PC-9 (cell line): ENCODE results near the gene KDM5B. TPM values are rescaled to one million over a fixed set of nuclear protein-coding genes. Genes with fewer than 3 reads are reported as not detected.

Experiments
- BruUV-seq: library from RNA; stranded (reverse); fragments of 400-500 nt; replicated peaks from 2 replicates; lab custom pipeline; 2021; lab: Mats Ljungman, UMichigan
- CTCF ChIA-PET: fragments of 300-600 bp; sonication (Branson Sonifier 250); formaldehyde crosslinking; loops from one replicate; lab custom pipeline; 2022; ENCODE audit warnings: antibody characterized with exemption; lab: Charles Lee
- POLR2A ChIA-PET: fragments of 300-600 bp; sonication (Branson Sonifier 250); formaldehyde crosslinking; loops from one replicate; lab custom pipeline; 2022; ENCODE audit warnings: antibody characterized with exemption; ENCODE audit not compliant: unreplicated experiment; lab: Charles Lee
- DNase-seq, 2 experiments: peaks; one replicate each; pipeline versions ENCODE4 v3.0.0 to v3.0.0-alpha.2; 2015 to 2022; ENCODE audit warnings: mixed read lengths in 1 of 2
- H2AFZ ChIP-seq: fragments of 200-600 bp; sonication (generic); 2 replicates; pipeline ENCODE4 v1.8.1; 2017; ENCODE audit warnings: antibody characterized with exemption
- H3F3A ChIP-seq: fragments of 200-600 bp; sonication (generic); 2 replicates; pipeline ENCODE4 v1.8.1; 2017; ENCODE audit warnings: antibody characterized with exemption, mild to moderate bottlenecking, low read depth; ENCODE audit not compliant: insufficient read depth
- H3K27ac ChIP-seq: fragments of 200-600 bp; sonication (generic); 2 replicates; pipeline ENCODE4 v1.6.1; 2016; ENCODE audit warnings: mixed run types
- H3K27me3 ChIP-seq: fragments of 200-600 bp; sonication (generic); 2 replicates; pipeline ENCODE4 v1.6.1; 2016; ENCODE audit warnings: low read depth, mixed run types; ENCODE audit not compliant: insufficient read depth
- H3K36me3 ChIP-seq: fragments of 200-600 bp; sonication (generic); 2 replicates; pipeline ENCODE4 v1.6.1; 2016; ENCODE audit warnings: low read depth, mixed run types
- H3K4me1 ChIP-seq: fragments of 200-600 bp; sonication (generic); replicated peaks from 2 replicates; pipeline ENCODE4 v1.6.1; 2016; ENCODE audit warnings: mixed run types; ENCODE audit not compliant: insufficient read depth
- H3K4me2 ChIP-seq: fragments of 200-600 bp; sonication (generic); 2 replicates; pipeline ENCODE4 v1.6.1; 2017; ENCODE audit warnings: mixed run types
- H3K4me3 ChIP-seq: fragments of 200-600 bp; sonication (generic); 2 replicates; pipeline ENCODE4 v1.6.1; 2016; ENCODE audit warnings: mixed run types
- H3K79me2 ChIP-seq: fragments of 200-600 bp; sonication (generic); 2 replicates; pipeline ENCODE4 v1.6.1; 2017; ENCODE audit warnings: low read depth, mixed run types
- H3K9me2 ChIP-seq: fragments of 200-600 bp; sonication (generic); 2 replicates; pipeline ENCODE4 v1.8.1; 2017; ENCODE audit warnings: mild to moderate bottlenecking; ENCODE audit not compliant: insufficient read depth
- H3K9me3 ChIP-seq: fragments of 200-600 bp; sonication (generic); 2 replicates; pipeline ENCODE4 v1.8.1; 2016; ENCODE audit warnings: low read depth; ENCODE audit not compliant: insufficient read depth
- H4K20me1 ChIP-seq: fragments of 200-600 bp; sonication (generic); 2 replicates; pipeline ENCODE4 v1.8.1; 2017; ENCODE audit not compliant: insufficient read depth
- CTCF ChIP-seq: fragments of 200-600 bp; sonication (generic); conservative IDR thresholded peaks from 2 replicates; pipeline ENCODE4 v1.6.1; 2017; ENCODE audit warnings: mixed run types, antibody characterized with exemption, mild to moderate bottlenecking, moderate library complexity
- EZH2 ChIP-seq: fragments of 200-600 bp; sonication (generic); IDR thresholded peaks from 2 replicates; pipeline ENCODE4 v1.8.0; 2017; ENCODE audit warnings: antibody characterized with exemption, low read depth
- intact Hi-C: fragments of 100-400 bp; cut with micrococcal nuclease; formaldehyde crosslinking; loops from one replicate; pipeline ENCODE4 v1.10.0; 2022; ENCODE audit not compliant: unreplicated experiment
- total RNA-seq: library from RNA; stranded (reverse); gene quantifications from 2 replicates; pipeline ENCODE4 v1.2.3, GENCODE V29; 2021

Gene KDM5B
- total RNA-seq, 1 experiment from 2014 or later = 99.8 TPM

GRCh38 chr1:202810615-202811295, 2.5 kb upstream of the KDM5B start, which contains the start of gene PCAT6:
Gene PCAT6, plus strand, starts transcription at chr1:202810954.
- BruUV-seq = no TSS peak

GRCh38 chr1:202810193-202810614, 2.0 kb upstream of the KDM5B start:
- H3K79me2 ChIP-seq = peaks cover 43% of the 10 kb centered on the region
- H3K4me1 ChIP-seq = peaks cover 52% of the 10 kb centered on the region
- H3K27me3 ChIP-seq = no peaks in the 10 kb centered on the region
- H3K36me3 ChIP-seq = no peaks in the 10 kb centered on the region
- TF ChIP-seq EZH2 = no peak
- no peak for TF ChIP-seq CTCF
- H3K27ac ChIP-seq = 0 out of 2 replicates have a peak overlapping the region, but pooled peaks have one; percentile 12
- H2AFZ ChIP-seq = peak overlapping the region; percentile 90
- no peaks in the 10 kb centered on the region for H3K9me3 ChIP-seq
- peak overlapping the region; percentile 86 for H3K4me3 ChIP-seq
- peak overlapping the region; percentile 96 for H3K4me2 ChIP-seq
- DNase-seq = no peak
- no peaks in the 10 kb centered on the region for H3K9me2 ChIP-seq
- intact Hi-C loops = loop anchor here (1.0 to 2.0 kb wide), 3 partner anchors 27 to 78 kb away; no protein-coding TSS in a partner anchor
- ChIA-PET CTCF (no interaction called here), POLR2A (interaction anchor here (0.7 kb wide), 1 partner anchor 197 kb away, joined by 3 read pairs; the partner anchor contains the start of gene TMEM183A)
- peaks cover 13% of the 10 kb centered on the region; the same call in 1 of the 2 replicates for H4K20me1 ChIP-seq
- BruUV-seq = no TSS peak
- H3F3A ChIP-seq = peaks cover 20% of the 10 kb centered on the region; the same call in 1 of the 2 replicates

More at GRCh38 chr1:202810615-202811295, 2.5 kb upstream of the KDM5B start, which contains the start of gene PCAT6:
- Histone ChIP-seq H3K4me3 (peak within 1 kb of the TSS; percentile 86), H3K27ac (peak within 1 kb of the TSS; percentile 56), H3K9me2 (no peaks in the 10 kb centered on the region), H3F3A (peaks cover 20% of the 10 kb centered on the region; the same call in 1 of the 2 replicates), H3K9me3 (no peaks in the 10 kb centered on the region), H3K36me3 (no peaks in the 10 kb centered on the region), H3K4me2 (peak within 1 kb of the TSS; percentile 96), H3K79me2 (peaks cover 37% of the 10 kb centered on the region), H4K20me1 (peaks cover 8% of the 10 kb centered on the region; the same call in 1 of the 2 replicates), H3K27me3 (no peaks in the 10 kb centered on the region), H2AFZ (peak within 1 kb of the TSS; percentile 90), H3K4me1 (peaks cover 47% of the 10 kb centered on the region)
- intact Hi-C loops = loop anchor here (1.0 to 2.0 kb wide), 3 partner anchors 26 to 78 kb away; no protein-coding TSS in a partner anchor
- DNase-seq = peak; percentile 88 to 94
- no peak for TF ChIP-seq EZH2
- no peak for TF ChIP-seq CTCF
- ChIA-PET CTCF (no interaction called here), POLR2A (interaction anchor here (0.6 to 0.7 kb wide), 2 partner anchors 197 to 968 kb away, joined by 3 read pairs; partner anchors contain the start of gene TMEM183A)

GRCh38 chr1:202809597-202810159, 1.5 kb upstream of the KDM5B start:
- no peaks in the 10 kb centered on the region for H3K9me3 ChIP-seq
- peaks cover 48% of the 10 kb centered on the region for H3K79me2 ChIP-seq
- no TSS peak for BruUV-seq
- no peaks in the 10 kb centered on the region for H3K36me3 ChIP-seq
- peaks cover 19% of the 10 kb centered on the region; the same call in 1 of the 2 replicates for H4K20me1 ChIP-seq
- no peak overlapping the region for H2AFZ ChIP-seq
- no peaks in the 10 kb centered on the region for H3K9me2 ChIP-seq
- H3K4me1 ChIP-seq = peaks cover 52% of the 10 kb centered on the region
- H3F3A ChIP-seq = peaks cover 20% of the 10 kb centered on the region; the same call in 1 of the 2 replicates
- no peak overlapping the region for H3K27ac ChIP-seq
- POLR2A ChIA-PET = no interaction called here
- CTCF ChIA-PET = no interaction called here
- TF ChIP-seq CTCF (no peak), EZH2 (no peak)
- no peak overlapping the region for H3K4me3 ChIP-seq
- no peaks in the 10 kb centered on the region for H3K27me3 ChIP-seq
- intact Hi-C loops = loop anchor here (1.0 to 5.0 kb wide), 4 partner anchors 27 to 158 kb away; partner anchors contain the start of gene CYB5R1
- no peak for DNase-seq
- peak overlapping the region; percentile 96 for H3K4me2 ChIP-seq
